ENCODE data around the gene DBNDD1.
"Not testable (repeated sequence)": the region's sequence is repeated elsewhere in the genome, so short reads cannot be mapped to it uniquely, and the experiment has no call there.

DBNDD1 gene

DNA sequence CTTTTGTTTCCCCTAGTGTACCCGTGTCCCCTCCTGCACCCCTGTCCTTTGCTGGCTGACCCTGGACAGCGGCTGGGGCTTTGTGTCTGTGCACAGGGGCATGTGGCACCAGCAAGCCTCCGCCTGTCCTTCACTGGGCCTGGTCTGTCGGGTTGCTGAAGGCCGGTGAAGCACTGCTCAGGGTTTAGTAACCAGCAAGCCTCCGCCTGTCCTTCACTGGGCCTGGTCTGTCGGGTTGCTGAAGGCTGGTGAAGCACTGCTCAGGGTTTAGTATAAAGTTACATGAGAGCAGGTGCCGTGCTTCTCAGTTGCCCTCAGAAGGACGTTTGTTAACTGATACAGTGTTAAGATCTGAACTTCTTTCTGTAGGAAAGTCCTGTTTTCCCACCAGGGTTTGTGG is 36.9 kb downstream of the DBNDD1 start:
- Histone ChIP-seq H3K9me3 (replicated peaks; ENCODE audit: low read length) (no peaks in the 10 kb centered on the region), H3K4me2 (ENCODE audit: low read length) (no peak overlapping the region), H3K27me3 (ENCODE audit: control insufficient read depth, insufficient read depth, low read length) (no peaks in the 10 kb centered on the region), H3K36me3 (ENCODE audit: insufficient read depth, low read length) (peaks cover 74% of the 10 kb centered on the region), H3K4me3 (ENCODE audit: low read length) (no peak overlapping the region), H3K9ac (ENCODE audit: low read depth, low read length) (no peak overlapping the region), H3K4me1 (ENCODE audit: control insufficient read depth, insufficient read depth, low read length) (no peaks in the 10 kb centered on the region)

DNA sequence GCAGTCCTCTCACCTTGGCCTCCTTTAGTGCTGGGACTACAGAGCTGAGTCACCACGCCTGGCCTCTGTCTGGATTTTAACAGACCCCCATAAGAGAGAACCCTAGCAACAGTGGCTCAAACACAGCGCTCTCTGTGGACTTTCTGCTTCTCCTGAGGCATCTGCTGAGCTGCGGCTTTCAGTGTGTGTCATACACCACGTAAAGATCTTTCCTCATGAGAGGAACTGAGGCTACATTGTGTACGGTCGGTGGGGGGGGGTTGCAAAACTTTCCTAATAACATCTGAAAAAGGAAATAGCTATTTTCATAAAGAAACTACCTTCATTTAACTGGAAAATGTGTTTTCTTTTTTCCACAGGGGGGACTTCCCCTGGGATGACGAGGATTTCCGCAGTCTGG is 37.8 kb downstream of the DBNDD1 start:
- Histone ChIP-seq H3K4me3 (ENCODE audit: low read length) (no peak overlapping the region), H3K9ac (ENCODE audit: low read depth, low read length) (no peak overlapping the region), H3K9me3 (replicated peaks; ENCODE audit: low read length) (no peaks in the 10 kb centered on the region), H3K27me3 (ENCODE audit: control insufficient read depth, insufficient read depth, low read length) (no peaks in the 10 kb centered on the region), H3K36me3 (ENCODE audit: insufficient read depth, low read length) (peaks cover 67% of the 10 kb centered on the region), H3K4me1 (ENCODE audit: control insufficient read depth, insufficient read depth, low read length) (no peaks in the 10 kb centered on the region), H3K4me2 (ENCODE audit: low read length) (no peak overlapping the region)

DNA sequence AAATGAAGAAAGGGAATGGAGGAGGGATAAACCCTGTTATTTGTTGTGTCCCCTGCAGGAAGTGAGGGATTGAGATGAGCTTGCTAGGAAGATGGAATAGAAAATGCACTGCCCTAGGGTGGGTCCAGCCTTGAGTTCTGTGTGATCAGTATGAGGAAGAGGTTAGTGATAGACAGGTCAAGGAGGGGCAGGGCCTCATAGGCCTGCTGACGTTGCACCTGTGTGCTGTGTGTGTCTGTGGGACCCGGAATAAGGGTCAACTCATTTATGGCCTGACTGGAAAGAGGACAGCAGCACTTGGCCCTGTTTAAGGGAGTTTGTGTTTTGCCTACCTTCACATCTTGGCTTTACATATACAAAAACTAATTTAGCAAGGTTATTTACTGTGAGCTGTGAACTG is 44.4 kb downstream of the DBNDD1 start:
- peak overlapping the region; percentile 32 for H3K4me2 ChIP-seq (ENCODE audit: low read length)
- H3K27me3 ChIP-seq (ENCODE audit: control insufficient read depth, insufficient read depth, low read length): no peaks in the 10 kb centered on the region
- H3K4me1 ChIP-seq (ENCODE audit: control insufficient read depth, insufficient read depth, low read length): peaks cover 22% of the 10 kb centered on the region
- no peak overlapping the region for H3K9ac ChIP-seq (ENCODE audit: low read depth, low read length)
- peaks cover 24% of the 10 kb centered on the region for H3K36me3 ChIP-seq (ENCODE audit: insufficient read depth, low read length)
- H3K9me3 ChIP-seq (replicated peaks; ENCODE audit: low read length): no peaks in the 10 kb centered on the region
- H3K4me3 ChIP-seq (ENCODE audit: low read length): no peak overlapping the region

DNA sequence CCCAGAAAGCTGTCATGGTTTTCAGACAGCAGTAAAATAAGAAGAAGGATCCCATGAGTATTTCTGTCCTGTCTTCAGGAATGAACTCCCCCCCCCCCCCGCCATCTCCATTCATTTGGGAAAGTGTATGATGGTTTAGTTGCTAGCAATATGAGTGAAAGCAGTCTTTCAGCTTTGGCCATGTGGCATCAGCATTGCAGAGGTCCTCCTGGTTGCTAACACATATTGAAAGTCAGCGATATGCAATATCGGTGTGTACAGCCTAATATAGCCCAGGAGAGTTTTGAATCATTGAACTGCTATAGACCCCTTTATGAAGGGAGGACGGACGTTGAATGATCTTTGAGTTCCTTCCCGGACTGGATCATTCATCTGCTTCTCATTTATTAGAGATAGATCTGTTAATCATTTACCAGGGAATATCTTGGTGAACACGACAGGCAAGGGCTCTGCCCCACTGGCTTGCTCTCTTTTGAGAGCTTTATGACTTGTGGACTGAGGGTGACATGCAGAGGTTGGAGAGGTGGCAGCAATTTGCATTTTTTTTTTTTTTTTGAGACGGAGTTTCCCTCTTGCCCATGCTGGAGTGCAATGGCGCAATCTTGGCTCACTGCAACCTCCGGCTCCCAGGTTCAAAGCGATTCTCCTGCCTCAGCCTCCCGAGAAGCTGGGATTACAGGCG is 45.5 kb downstream of the DBNDD1 start:
- H3K9ac ChIP-seq (ENCODE audit: low read depth, low read length): peak overlapping the region; percentile 98
- peaks cover 22% of the 10 kb centered on the region for H3K4me1 ChIP-seq (ENCODE audit: control insufficient read depth, insufficient read depth, low read length)
- H3K36me3 ChIP-seq (ENCODE audit: insufficient read depth, low read length): peaks cover 19% of the 10 kb centered on the region
- H3K27me3 ChIP-seq (ENCODE audit: control insufficient read depth, insufficient read depth, low read length): no peaks in the 10 kb centered on the region
- peak overlapping the region; percentile 96 for H3K4me3 ChIP-seq (ENCODE audit: low read length)
- H3K9me3 ChIP-seq (replicated peaks; ENCODE audit: low read length): no peaks in the 10 kb centered on the region
- H3K4me2 ChIP-seq (ENCODE audit: low read length): peak overlapping the region; percentile 94

- Histone ChIP-seq H3K36me3 (ENCODE audit: insufficient read depth, low read length) (peaks cover 16% of the 10 kb centered on the region), H3K4me1 (ENCODE audit: control insufficient read depth, insufficient read depth, low read length) (peaks cover 22% of the 10 kb centered on the region), H3K27me3 (ENCODE audit: control insufficient read depth, insufficient read depth, low read length) (no peaks in the 10 kb centered on the region), H3K9ac (ENCODE audit: low read depth, low read length) (peak overlapping the region; percentile 98), H3K4me2 (ENCODE audit: low read length) (peak overlapping the region; percentile 94), H3K9me3 (replicated peaks; ENCODE audit: low read length) (no peaks in the 10 kb centered on the region), H3K4me3 (ENCODE audit: low read length) (peak overlapping the region; percentile 96)
Measured at GRCh38 chr16:89973235-89973634, 46.0 kb downstream of the DBNDD1 start.

GRCh38 chr16:89972244-89973234 is 46.7 kb downstream of the DBNDD1 start:
- peaks cover 22% of the 10 kb centered on the region for H3K4me1 ChIP-seq (ENCODE audit: control insufficient read depth, insufficient read depth, low read length)
- H3K4me3 ChIP-seq (ENCODE audit: low read length): peak overlapping the region; percentile 96
- no peaks in the 10 kb centered on the region for H3K27me3 ChIP-seq (ENCODE audit: control insufficient read depth, insufficient read depth, low read length)
- H3K4me2 ChIP-seq (ENCODE audit: low read length): peak overlapping the region; percentile 94
- H3K9me3 ChIP-seq (replicated peaks; ENCODE audit: low read length): no peaks in the 10 kb centered on the region
- H3K9ac ChIP-seq (ENCODE audit: low read depth, low read length): peak overlapping the region; percentile 98
- peaks cover 11% of the 10 kb centered on the region for H3K36me3 ChIP-seq (ENCODE audit: insufficient read depth, low read length)

GRCh38 chr16:89971495-89972243 is 47.6 kb downstream of the DBNDD1 start:
- H3K36me3 ChIP-seq (ENCODE audit: insufficient read depth, low read length): peaks cover 13% of the 10 kb centered on the region
- H3K4me2 ChIP-seq (ENCODE audit: low read length): peak overlapping the region; percentile 94
- H3K9me3 ChIP-seq (replicated peaks; ENCODE audit: low read length): no peaks in the 10 kb centered on the region
- H3K27me3 ChIP-seq (ENCODE audit: control insufficient read depth, insufficient read depth, low read length): no peaks in the 10 kb centered on the region
- peaks cover 22% of the 10 kb centered on the region for H3K4me1 ChIP-seq (ENCODE audit: control insufficient read depth, insufficient read depth, low read length)
- H3K4me3 ChIP-seq (ENCODE audit: low read length): peak overlapping the region; percentile 96
- peak overlapping the region; percentile 98 for H3K9ac ChIP-seq (ENCODE audit: low read depth, low read length)

DNA sequence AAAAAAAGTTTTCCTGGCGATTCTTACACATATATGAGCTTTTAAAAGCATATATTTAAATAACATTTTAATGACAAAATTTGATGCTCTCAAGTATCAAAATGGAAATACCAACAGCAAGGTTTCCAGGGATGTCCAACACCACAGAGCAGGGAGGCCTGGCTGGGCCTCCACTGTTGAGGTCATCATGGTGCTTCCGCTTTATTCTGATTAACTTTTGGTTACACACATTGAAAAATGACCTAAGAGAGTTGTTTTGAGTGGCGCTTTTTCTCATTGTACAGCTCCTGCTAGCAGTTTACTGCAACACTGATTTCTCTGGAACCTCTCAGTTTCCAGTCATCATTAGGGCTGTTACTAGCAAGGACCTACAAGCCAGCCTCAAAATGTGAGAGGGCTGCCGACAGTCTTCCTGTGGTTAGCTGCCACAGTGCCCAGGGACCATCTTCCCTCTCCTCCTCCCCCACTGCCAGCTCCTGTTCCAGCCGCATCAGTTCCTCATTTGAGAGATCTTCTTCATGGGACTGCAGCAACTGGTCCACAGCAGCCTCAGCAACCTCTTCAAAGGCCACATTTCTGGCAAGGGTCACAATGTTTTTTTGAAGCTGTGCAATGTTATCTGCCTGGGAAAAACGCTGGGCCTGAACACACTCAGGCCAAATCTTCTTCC is 49.4 kb downstream of the DBNDD1 start:
- H3K4me3 ChIP-seq (ENCODE audit: low read length): no peak overlapping the region
- H3K27me3 ChIP-seq (ENCODE audit: control insufficient read depth, insufficient read depth, low read length): no peaks in the 10 kb centered on the region
- H3K4me2 ChIP-seq (ENCODE audit: low read length): no peak overlapping the region
- peaks cover 22% of the 10 kb centered on the region for H3K4me1 ChIP-seq (ENCODE audit: control insufficient read depth, insufficient read depth, low read length)
- peaks cover 13% of the 10 kb centered on the region for H3K36me3 ChIP-seq (ENCODE audit: insufficient read depth, low read length)
- no peaks in the 10 kb centered on the region for H3K9me3 ChIP-seq (replicated peaks; ENCODE audit: low read length)
- no peak overlapping the region for H3K9ac ChIP-seq (ENCODE audit: low read depth, low read length)

DNA sequence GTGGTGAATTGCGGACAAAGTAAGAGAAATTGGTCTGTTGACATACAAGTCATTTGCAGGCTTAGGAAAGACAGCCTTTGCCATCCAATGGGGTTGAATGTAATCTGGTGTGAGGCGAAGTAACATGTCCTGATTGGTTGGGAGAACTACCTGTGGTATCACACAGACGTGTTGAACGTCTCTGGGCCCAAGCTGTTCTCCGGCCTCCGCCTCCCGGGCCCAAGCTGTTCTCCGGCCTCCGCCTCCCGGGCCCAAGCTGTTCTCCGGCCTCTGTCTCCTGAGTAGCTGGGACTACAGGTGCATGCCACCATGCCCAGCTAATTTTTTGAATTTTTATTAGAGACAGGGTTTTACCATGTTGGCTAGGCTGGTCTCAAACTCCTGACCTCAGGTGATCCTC is 51.2 kb downstream of the DBNDD1 start:
- not testable (repeated sequence) for H3K4me3 ChIP-seq (ENCODE audit: low read length); H3K27me3 ChIP-seq (ENCODE audit: control insufficient read depth, insufficient read depth, low read length); H3K9me3 ChIP-seq (replicated peaks; ENCODE audit: low read length); H3K4me2 ChIP-seq (ENCODE audit: low read length); H3K9ac ChIP-seq (ENCODE audit: low read depth, low read length)
- peaks cover 15% of the 10 kb centered on the region for H3K36me3 ChIP-seq (ENCODE audit: insufficient read depth, low read length)
- peaks cover 14% of the 10 kb centered on the region for H3K4me1 ChIP-seq (ENCODE audit: control insufficient read depth, insufficient read depth, low read length)

DNA sequence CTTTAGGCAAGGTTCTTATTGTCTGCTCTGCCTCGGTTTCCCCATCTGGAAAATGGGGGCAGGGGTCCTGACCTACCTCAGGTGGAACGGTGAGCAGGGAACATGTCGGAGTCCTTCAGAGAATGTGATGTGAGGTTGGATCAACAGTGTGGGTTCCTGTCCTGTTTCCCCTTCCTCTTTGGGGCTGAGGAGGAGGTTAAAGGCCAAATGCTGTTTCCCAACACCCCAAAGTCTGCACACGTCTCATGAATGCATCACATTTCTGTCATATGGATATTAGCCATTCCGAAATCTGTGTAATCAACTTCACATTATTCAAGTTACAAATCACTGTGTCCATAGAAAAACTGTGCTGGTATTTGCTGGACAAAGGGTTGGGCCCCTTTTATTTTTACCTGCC is 51.8 kb downstream of the DBNDD1 start:
- not testable (repeated sequence) for H3K4me3 ChIP-seq (ENCODE audit: low read length); H3K9ac ChIP-seq (ENCODE audit: low read depth, low read length); H3K4me2 ChIP-seq (ENCODE audit: low read length); H3K27me3 ChIP-seq (ENCODE audit: control insufficient read depth, insufficient read depth, low read length); H3K9me3 ChIP-seq (replicated peaks; ENCODE audit: low read length)
- H3K36me3 ChIP-seq (ENCODE audit: insufficient read depth, low read length): peaks cover 19% of the 10 kb centered on the region
- peaks cover 14% of the 10 kb centered on the region for H3K4me1 ChIP-seq (ENCODE audit: control insufficient read depth, insufficient read depth, low read length)

DNA sequence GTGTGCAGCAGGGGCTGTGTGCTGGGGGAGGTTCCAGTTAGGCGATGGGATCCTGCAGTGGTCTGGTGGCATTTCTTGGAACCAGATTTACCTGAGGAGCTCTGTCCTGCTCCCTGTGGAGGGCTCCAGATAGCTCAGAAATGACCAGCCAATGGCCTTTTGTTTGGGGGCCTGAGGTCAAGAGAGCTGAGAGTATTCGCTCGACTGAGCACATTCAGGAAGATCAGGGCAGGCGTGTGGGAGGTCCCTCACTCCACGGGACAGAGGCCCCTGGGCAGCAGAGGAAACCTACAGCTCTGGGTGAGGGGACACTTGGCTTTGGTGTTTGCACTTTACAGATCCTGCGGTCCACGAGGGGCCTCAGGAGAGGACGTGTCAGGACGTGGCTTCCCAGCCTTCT is 52.5 kb downstream of the DBNDD1 start:
- H3K9me3 ChIP-seq (replicated peaks; ENCODE audit: low read length): no peaks in the 10 kb centered on the region
- no peak overlapping the region for H3K4me2 ChIP-seq (ENCODE audit: low read length)
- H3K36me3 ChIP-seq (ENCODE audit: insufficient read depth, low read length): peaks cover 19% of the 10 kb centered on the region
- no peaks in the 10 kb centered on the region for H3K27me3 ChIP-seq (ENCODE audit: control insufficient read depth, insufficient read depth, low read length)
- no peak overlapping the region for H3K9ac ChIP-seq (ENCODE audit: low read depth, low read length)
- H3K4me3 ChIP-seq (ENCODE audit: low read length): no peak overlapping the region
- H3K4me1 ChIP-seq (ENCODE audit: control insufficient read depth, insufficient read depth, low read length): peaks cover 9% of the 10 kb centered on the region
